ENCODE measurements around the gene ZFAND2B.
A peak's percentile ranks its signal among the peaks of the same experiment; 100 is the strongest.
"Not testable (repeated sequence)": the region's sequence is repeated elsewhere in the genome, so short reads cannot be mapped to it uniquely, and the experiment has no call there.

The ZFAND2B gene

DNA sequence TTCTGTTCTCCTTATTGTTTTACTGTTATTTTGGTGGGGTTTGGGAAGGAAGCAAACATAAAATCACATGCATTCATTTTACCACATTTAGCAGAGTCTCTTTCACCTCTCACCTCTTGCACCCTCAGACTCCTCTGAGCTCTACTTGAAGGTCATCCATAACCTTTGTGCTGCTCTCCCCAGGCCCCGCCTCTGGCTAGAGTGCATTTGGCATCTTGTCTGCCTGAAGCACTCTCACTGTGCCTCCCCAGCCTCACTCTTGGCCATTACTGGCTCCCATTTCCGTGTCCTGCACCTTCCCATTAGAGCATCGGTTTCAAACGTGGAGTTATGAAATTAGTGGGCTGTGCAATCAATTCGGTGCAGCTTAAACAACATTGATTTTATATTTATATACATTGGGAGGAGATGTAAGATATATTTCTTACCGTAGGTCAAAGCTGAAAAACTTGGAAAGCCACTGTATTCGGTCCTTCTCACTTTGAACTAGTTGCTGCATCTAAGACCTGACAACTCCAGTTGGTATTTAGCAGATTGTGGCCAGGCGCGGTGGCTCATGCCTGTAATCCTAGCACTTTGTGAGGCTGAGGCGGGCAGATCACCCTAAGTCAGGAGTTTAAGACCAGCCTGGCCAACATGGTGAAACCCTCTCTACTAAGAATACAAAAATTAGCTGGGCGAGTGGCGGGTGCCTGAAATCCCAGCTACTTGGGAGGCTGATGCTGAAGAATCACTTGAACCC lies 6.9 kb upstream of the ZFAND2B start:
- intact Hi-C loops (cut with DNase I), result no loop called here
- peak in 2 of 10 donors; percentile 29 to 59 for DNase-seq

DNA sequence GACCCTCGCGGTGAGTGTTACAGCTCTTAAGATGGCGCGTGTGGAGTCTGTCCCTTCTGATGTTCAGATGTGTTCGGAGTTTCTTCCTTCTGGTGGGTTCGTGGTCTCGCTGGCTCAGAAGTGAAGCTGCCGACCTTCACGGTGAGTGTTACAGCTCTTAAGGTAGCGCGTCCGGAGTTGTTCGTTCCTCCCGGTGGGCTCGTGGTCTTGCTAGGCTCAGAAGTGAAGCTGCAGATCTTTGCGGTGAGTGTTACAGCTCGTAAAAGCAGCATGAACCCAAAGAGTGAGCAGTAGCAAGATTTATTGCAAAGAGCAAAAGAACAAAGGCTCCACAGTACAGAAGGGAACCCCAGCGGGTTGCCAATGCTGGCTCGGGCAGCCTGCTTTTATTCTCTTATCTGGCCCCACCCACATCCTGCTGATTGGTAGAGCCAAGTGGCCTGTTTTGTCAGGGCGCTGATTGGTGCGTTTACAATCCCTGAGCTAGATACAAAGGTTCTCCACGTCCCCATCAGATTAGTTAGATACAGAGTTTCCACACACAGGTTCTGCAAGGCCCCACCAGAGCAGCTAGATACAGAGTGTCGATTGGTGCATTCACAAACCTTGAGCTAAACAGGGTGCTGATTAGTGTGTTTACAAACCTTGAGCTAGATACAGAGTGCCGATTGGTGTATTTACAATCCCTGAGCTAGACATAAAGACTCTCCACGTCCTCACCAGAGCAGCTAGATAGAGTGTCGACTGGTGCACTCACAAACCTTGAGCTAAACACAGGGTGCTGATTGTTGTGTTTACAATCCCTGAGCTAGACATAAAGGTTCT lies 5.9 kb upstream of the ZFAND2B start:
- intact Hi-C loops (cut with DNase I), result not testable (repeated sequence)

DNA sequence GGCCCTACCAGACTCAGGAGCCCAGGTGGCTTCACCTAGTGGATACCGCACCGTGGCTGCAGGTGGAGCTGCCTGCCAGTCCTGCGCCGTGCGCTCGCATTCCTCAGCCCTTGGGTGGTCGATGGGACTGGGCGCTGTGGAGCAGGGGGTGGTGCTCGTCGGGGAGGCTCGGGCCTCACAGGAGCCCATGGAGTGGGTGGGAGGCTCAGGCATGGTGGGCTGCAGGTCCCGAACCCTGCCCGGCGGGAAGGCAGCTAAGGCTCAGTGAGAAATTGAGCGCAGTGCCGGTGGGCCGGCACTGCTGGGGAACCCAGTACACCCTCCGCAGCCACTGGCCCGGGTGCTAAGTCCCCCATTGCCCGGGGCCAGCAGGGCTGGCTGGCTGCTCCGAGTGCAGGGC lies 5.3 kb upstream of the ZFAND2B start:
- intact Hi-C loops (cut with DNase I); DNase-seq: not testable (repeated sequence)

More for the DNA sequence above, 5.9 kb upstream of the ZFAND2B start:
- peak in 2 of 10 donors; percentile 35 to 84 for DNase-seq

DNA sequence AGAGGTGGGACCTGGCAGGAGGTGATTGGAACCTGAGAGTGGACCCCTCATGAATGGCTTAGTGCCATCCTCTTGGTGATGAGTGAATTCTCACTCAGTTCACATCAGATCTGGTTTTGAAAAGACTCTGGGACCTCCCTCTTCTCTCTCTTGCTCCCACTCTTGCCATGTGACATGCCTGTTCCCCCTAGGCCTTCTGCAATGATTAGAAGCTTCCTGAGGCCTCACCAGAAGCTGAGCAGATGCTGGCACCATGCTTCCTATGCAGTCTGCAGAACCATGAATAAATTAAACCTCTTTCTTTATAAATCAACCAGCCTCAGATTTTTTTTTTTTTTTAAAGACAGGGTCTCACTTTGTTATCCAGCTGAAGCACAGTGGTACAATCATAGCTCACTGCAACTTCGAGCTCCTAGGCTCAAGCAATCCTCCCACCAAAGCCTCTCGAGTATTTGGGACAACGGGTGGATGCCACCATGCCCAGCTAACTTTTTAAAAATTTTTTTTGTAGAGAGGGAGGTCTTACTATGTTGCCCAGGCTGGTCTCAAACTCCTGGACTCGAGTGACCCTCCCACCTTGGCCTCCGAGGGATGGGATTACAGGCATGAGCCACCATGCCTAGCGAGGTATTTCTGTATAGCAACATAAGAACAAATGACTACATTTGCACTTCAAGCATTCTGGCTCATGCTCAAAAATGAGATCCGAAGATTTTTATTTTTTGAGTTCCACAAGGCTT lies 2.0 kb upstream of the ZFAND2B start:
- intact Hi-C loops (cut with DNase I), result no loop called here

DNA sequence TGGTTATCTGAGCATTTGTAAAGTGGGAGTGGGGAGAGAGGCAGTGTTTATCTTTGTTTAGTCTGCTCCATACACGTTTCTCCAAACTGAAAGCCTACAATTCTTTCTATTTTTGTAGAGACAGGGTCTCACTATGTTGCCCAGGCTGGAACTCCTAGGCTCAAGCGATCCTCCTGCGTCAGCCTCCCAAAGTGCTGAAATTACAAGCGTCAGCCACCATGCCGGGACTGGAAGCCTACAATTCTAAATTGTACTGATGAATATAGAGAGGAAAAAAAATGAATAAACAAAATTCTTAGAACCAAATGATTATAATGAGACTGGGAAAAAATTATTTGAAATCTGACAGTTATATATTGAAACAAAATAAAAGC lies 1.4 kb upstream of the ZFAND2B start:
- intact Hi-C loops (cut with DNase I), result no loop called here
- peak in 2 of 10 donors; percentile 43 to 50 for DNase-seq

More for the DNA sequence above, 2.0 kb upstream of the ZFAND2B start:
- peak in 2 of 10 donors; percentile 5 for DNase-seq

DNA sequence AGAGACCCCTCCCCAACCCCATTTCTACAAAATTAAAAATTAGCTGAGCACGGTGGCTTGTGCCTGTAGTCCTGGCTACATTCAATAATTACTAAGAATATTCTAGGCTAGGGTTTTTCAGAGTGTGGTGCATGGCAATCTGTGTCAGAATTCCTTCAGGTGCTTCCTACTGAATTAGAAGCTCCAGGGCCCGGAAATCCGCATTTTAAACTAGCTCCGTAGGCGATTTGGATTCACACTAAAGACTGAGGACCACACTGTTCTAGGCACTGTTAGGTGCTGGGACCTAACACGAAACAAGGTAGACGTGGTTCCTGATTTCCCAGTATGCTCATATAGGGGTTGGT lies 628 bp upstream of the ZFAND2B start:
- DNase-seq, result no peak
- intact Hi-C loops (cut with DNase I), result loop anchor here (2.0 kb wide), 1 partner anchor 27 kb away; the partner anchor contains the start of gene RETREG2

DNA sequence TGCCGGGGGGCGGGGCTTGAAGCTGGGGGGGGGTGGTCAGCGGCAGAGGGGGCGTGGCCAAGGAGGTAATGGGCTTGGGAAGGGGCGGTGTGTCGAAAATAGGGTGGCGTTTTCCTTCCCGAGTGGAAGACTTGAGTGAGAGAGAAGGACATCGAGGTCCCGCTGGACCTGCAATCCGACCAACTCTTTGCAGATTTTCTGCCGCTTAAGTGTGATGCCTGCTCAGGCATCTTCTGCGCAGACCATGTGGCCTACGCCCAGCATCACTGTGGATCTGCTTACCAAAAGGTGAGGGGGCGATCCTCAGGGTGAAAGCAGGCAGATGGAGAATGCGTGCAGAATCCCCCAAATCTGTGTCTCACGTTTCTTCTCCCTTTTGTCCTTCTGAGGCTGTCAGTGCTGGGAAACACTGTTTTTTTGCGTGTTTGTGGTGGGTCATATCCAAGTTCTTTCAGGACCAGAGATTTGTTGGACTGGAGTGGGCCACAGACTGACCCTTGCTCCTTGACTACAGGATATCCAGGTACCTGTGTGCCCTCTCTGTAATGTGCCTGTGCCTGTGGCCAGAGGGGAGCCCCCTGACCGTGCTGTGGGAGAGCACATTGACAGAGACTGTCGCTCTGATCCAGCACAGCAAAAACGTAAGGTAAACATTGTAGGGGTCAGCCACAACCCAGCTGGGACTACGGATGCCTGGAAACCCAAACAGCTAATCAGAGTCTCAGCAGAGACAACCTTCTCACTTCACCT lies 727 bp downstream of the ZFAND2B start:
- peak in 2 of 10 donors; percentile 77 to 87 for DNase-seq
- intact Hi-C loops (cut with DNase I), result loop anchor here (2.0 kb wide), 1 partner anchor 29 kb away; the partner anchor contains the start of gene RETREG2

DNA sequence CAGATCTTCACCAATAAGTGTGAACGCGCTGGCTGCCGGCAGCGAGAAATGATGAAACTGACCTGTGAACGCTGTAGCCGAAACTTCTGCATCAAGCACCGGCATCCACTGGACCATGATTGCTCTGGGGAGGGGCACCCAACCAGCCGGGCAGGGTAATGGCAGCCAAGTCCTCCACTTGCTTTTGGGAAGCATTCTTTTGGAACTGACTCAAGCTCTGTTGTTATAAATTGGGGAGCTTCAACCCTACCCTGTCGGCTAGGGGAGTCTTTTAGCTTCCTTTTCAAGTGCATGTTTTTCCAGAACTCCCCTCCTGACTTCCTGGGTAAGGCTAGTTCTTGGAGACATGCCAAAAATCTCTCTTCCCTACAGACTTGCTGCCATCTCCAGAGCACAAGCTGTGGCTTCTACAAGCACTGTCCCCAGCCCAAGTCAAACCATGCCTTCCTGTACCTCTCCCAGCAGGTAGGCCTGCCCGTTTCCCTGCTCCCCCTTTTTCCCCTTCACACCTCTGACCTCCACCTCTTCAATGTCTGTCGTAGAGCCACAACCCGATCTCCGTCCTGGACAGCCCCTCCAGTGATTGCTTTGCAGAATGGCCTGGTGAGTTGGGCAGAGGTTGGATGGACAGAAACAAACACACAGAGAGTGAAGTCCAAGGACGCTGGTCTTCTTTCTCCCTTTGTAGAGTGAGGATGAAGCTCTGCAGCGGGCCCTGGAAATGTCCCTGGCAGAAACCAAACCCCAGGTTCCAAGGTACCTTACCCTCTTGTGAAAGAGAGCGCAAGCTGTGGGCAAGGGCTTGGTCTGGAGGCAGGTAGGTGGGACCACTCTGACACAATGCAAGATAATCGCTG lies 1.5 kb downstream of the ZFAND2B start:
- intact Hi-C loops (cut with DNase I), result loop anchor here (2.0 kb wide), 1 partner anchor 29 kb away; the partner anchor contains the start of gene RETREG2
- peak in 1 of 10 donors; percentile 86 for DNase-seq

DNA sequence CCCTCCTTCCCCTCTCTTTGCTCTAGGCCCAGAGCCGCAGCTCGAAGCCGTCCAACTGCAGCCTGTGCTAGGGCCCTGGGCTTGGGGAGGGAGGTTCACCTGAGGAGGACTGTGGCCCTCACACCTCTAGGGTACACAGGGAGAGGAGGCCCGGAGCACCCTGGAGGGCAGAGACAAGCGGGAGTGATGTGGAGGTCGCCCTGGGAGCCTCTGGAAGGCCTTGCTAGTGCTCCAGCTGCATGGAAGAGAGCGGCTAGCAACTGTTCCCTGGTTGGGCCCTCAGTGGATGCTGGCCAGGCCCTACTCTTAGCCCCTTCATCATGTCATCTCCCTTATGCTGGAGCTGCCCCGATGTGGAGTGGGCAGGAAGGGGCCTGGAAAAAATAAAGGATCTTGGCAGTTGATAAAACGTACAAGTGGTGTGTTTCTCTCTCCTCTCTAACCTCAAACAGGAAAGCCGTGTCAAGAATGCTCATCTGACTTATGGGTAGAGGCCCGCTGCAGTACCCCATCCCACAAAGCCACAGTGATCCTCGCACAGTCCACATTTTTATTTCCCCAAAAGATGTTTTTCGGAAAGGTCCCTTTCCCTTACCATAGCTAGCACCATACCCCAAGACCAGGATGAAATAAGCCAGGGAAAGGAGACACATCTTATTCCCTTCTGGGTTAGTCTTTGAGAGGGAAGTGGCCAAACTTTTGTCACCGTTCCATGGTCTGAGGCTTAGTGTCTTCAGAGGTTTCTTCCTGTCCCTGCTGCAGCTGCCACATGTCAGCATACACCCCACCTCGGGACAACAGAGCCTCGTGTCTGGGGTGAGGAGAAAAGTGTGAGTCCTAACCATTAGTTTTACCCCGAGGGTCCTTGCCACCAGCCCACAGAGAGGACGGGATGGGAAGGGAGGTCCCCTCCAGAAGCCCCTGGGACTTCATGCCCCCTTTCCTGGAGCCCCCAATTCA lies 2.9 kb downstream of the ZFAND2B start:
- DNase-seq, result peak in 1 of 10 donors; percentile 36
- intact Hi-C loops (cut with DNase I), result no loop called here

DNA sequence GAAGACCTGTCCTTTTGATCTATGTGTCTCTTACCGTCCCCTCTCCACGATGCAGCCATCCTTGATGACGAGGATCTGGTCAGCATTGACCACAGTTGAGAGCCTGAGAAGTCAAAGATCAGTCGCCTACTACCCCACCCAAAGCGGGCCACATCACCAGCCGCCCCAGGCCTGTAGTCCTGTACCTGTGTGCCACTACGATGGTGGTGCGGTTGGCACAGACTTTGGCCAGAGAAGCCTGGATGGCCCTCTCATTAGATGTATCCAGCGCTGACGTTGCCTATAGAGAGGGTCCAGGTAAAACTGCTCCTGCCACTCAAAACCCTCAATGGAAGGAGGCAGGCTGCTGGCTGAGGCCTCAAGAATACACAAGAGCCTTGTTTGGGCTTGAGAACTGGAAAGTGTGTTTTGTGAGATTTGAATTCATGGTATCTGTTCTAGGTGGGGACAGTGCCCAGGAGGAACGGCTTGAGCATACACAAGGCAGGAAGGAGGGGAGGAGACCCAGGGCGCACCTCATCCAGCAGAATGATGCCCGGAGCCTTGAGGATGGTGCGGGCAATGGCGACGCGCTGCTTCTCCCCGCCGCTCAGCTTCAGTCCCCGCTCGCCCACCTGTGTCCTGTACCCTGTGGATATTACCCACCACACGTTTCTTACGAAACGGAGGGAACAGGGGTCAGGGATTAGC lies 3.8 kb downstream of the ZFAND2B start:
- intact Hi-C loops (cut with DNase I), result no loop called here
- peak in 1 of 10 donors; percentile 83 for DNase-seq

DNA sequence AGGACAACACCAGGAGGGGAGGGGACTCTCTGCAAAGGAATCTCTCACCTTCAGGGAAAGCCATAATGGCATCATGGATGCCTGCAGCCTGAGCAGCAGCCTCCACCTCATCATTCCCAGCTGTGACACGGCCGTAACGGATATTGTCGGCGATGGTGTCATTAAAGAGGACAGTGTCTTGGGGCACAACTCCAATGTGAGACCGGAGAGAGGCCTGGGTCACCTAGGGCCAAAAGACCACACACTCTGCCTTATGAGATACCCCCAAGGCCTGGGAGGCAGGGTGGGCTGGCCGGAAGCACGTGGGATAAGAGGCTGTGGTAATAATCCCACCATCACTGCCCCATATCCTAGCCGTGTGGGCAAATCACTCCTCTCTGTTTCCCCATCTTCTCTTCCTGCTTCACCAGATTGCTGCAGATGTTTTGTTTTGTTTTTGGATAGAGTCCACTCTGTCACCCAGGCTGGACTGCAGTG lies 4.3 kb downstream of the ZFAND2B start:
- peak in 1 of 10 donors; percentile 56 for DNase-seq
- intact Hi-C loops (cut with DNase I), result no loop called here

DNA sequence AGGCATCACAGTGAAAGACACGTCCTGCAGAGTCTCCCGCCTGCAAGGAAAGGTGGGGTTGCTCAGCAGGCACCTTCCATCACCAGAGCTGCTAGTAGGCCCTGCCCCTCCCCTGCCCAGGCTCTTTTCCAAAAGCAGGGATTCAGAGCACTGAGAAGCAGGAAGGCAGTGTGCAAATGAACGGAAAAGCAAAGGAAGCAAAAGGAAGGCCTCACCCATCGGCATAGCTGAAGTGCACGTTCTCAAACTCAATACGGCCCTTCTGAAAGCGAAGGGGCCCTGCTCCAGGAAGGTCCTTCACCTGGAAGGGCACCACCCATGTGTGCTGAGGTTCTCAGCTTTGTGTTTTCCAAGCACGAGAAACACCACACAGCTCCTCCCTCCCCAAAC lies 6.4 kb downstream of the ZFAND2B start:
- intact Hi-C loops (cut with DNase I), result no loop called here
- DNase-seq, result no peak

DNA sequence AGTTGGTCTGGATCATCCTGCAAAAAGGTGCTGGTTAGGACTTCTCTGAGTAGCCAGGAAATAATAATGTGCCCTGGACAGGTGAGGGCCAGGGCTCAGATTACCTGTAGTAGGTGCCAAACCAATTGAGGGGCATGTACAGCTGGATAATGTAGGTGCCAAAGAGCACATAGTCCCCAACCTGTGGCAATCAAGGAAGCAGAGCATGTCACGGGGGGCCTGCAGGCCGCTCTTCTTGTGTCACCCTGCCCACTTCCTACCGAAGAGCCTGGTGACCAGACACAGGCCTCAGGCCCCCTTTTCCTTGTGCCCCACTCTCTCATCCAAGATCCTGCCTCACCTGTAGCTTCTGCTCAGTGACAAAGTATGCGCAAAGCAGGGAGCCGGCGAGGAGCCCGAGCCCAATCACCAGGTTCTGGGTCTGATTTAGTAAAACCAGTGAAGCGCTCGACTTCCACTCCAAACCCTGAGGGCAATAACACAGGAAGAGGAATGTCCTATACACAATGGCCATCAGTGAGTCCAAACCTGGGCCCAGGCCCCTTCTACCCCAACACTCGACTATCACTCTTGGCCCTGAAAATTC lies 7.0 kb downstream of the ZFAND2B start:
- intact Hi-C loops (cut with DNase I), result no loop called here

DNA sequence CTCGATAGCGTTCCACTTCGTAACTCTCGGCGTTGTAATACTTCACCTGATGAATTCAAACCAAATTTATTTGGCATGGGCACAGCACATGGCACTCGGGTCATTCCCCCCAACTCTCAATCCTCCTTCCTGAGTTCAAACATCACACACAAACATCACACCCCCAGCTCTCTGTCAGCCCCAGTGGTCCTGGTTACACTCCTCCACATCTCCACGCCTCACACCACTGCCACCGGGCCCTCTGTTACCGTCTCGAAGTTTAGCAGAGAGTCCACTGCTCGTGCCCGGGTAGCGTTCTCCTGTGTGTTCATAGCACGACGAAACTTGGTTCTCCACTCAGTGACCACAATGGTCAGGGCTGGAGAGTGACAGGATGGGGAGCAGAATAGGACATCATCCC lies 7.6 kb downstream of the ZFAND2B start:
- intact Hi-C loops (cut with DNase I), result no loop called here

More for the DNA sequence above, 7.0 kb downstream of the ZFAND2B start:
- DNase-seq, result peak in 1 of 10 donors; percentile 38

DNA sequence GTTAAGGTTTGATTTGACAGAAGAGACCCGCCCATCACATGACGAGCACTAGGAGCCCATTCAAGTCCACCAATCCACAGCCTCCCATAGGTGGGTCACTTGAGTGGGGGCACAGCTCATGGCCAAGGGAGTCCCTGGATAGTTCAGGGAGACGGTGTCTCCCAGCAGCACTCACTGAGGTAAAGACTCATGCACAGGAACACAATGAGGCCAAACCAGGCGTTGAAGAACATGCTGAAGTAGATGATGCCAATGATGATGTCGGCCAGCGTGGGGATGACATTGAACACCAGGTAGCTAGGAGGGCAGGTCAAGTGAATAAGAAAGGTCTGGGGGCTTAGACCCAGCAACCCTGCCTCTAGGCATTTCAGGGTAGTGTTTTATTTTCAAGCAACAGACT lies 8.2 kb downstream of the ZFAND2B start:
- no peak for DNase-seq
- intact Hi-C loops (cut with DNase I), result no loop called here

More for the DNA sequence above, 7.6 kb downstream of the ZFAND2B start:
- peak in 1 of 10 donors; percentile 73 for DNase-seq

DNA sequence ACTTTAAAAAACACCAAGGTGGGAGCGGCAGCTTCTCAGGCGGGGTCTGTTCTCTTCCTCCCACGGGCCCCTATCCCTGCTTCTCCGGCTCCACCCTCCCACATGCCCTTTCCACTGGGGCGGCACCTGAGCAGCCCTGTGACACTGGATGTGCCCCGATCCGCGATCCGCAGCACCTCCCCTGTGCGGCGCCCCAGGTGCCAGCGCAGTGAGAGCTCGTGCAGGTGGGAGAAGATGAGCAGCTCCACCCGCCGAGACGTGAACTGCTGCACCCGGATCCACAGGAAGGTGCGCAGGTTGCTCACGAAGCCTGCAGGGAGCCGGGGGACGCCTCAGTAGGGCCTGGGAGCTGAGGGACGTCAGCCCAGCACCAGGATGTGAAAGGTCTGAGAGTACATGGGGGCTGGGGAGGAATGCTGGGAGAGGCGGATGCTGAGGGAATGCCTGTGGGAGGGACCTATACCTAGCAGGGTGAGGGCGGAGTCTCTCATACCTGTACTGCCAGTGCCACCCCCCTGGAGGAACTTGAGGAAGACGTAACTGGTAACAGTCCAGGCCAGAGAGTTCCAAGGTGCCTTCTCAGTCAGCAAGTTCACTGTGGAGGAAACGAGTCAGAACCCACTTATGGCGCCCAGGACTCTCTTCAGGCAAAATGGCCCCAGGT lies 9.4 kb downstream of the ZFAND2B start:
- peak in 1 of 10 donors; percentile 78 for DNase-seq
- intact Hi-C loops (cut with DNase I), result no loop called here

Data from posterior cingulate gyrus (tissue), 11 donors.